ENCODE data around the gene UNC5C. TPM values are rescaled to one million over a fixed set of nuclear protein-coding genes. Genes with fewer than 3 reads are reported as not detected.

UNC5C gene
- polyA plus RNA-seq, 1 donor (not counting 4 experiments of a cell fraction or from before 2014, with no cell fraction given), result not detected

GRCh38 chr4:95476121-95476520, 72.7 kb downstream of the UNC5C start:
- no peak for FAIRE-seq
- H4K20me1 ChIP-seq (ENCODE audit: control insufficient read depth, extremely low read depth, insufficient read depth, low read length), result no peaks in the 10 kb centered on the region
- no peaks in the 10 kb centered on the region for H3K36me3 ChIP-seq (ENCODE audit: control insufficient read depth in 2 of 2, extremely low read depth in 1 of 2, insufficient read depth in 2 of 2, low read length in 2 of 2)

DNA sequence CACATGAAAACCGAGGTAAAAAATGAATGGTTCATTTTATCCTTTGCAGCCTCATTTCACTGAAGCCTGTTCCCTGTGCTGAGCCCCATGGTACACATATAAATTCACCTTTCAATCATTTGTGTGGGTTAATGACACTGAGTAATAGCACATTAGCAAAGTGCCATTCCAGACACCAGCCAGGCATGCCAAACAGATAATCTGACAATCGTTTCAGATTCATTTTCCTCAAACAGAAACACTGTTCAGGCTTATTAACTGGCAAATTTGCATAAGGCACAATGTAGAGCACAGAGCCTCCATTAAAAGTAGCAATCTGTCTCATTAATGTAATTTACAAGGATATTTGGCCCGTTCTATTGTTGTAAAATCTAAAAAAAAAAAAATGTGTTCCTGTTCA, 76.2 kb downstream of the UNC5C start:
- Histone ChIP-seq H3K79me2 (ENCODE audit: control insufficient read depth, insufficient read depth, low read length) (no peaks in the 10 kb centered on the region), H2AFZ (ENCODE audit: control insufficient read depth, low read length) (no peak overlapping the region), H3K27me3 (ENCODE audit: control insufficient read depth, extremely low read depth, insufficient read depth, low read length) (no peaks in the 10 kb centered on the region), H3K9ac (ENCODE audit: control insufficient read depth, extremely low read depth, insufficient read depth, low read length) (no peak overlapping the region), H3K36me3 (ENCODE audit: control insufficient read depth in 2 of 2, extremely low read depth in 1 of 2, insufficient read depth in 2 of 2, low read length in 2 of 2) (no peaks in the 10 kb centered on the region), H4K20me1 (ENCODE audit: control insufficient read depth, extremely low read depth, insufficient read depth, low read length) (no peaks in the 10 kb centered on the region), H3K9me1 (ENCODE audit: control insufficient read depth, extremely low read depth, insufficient read depth, low read length) (no peaks in the 10 kb centered on the region), H3K4me2 (ENCODE audit: control insufficient read depth, extremely low read depth, insufficient read depth, low read depth, low read length) (no peak overlapping the region), H3K9me3 (ENCODE audit: control insufficient read depth, low read depth, low read length) (no peaks in the 10 kb centered on the region), H3K4me3 (ENCODE audit: control insufficient read depth in 2 of 3, extremely low read depth in 1 of 3, insufficient read depth in 2 of 3, low read depth in 1 of 3, low read length in 3 of 3) (no peak overlapping the region), H3K27ac (ENCODE audit: control insufficient read depth, insufficient read depth, low read length) (no peak overlapping the region), H3K4me1 (ENCODE audit: control insufficient read depth, extremely low read depth, insufficient read depth, low read length) (no peaks in the 10 kb centered on the region)
- FAIRE-seq, result no peak
- DNase-seq (ENCODE audit: low read depth, low spot score), result no peak
- dilution Hi-C loops (cut with MboI; ENCODE audit: extremely low pct_ligation_motif_present, low sequenced_read_pairs), result no loop called here
- no peak for TF ChIP-seq EZH2 (IDR thresholded peaks at IDR 0.05; ENCODE audit: low read length)
- TF ChIP-seq CTCF (optimal IDR thresholded peaks at IDR 0.05 in 1 of 3, IDR thresholded peaks at IDR 0.05 in 1 of 3, conservative IDR thresholded peaks at IDR 0.05 in 1 of 3; ENCODE audit: extremely low read depth in 1 of 3, insufficient read depth in 2 of 3, low read length in 3 of 3), result no peak

More at GRCh38 chr4:95476121-95476520, 72.7 kb downstream of the UNC5C start:
- Histone ChIP-seq H3K79me2 (ENCODE audit: control insufficient read depth, insufficient read depth, low read length) (no peaks in the 10 kb centered on the region), H3K9me1 (ENCODE audit: control insufficient read depth, extremely low read depth, insufficient read depth, low read length) (no peaks in the 10 kb centered on the region), H3K4me1 (ENCODE audit: control insufficient read depth, extremely low read depth, insufficient read depth, low read length) (no peaks in the 10 kb centered on the region), H2AFZ (ENCODE audit: control insufficient read depth, low read length) (no peak overlapping the region), H3K4me2 (ENCODE audit: control insufficient read depth, extremely low read depth, insufficient read depth, low read depth, low read length) (no peak overlapping the region), H3K9ac (ENCODE audit: control insufficient read depth, extremely low read depth, insufficient read depth, low read length) (no peak overlapping the region), H3K9me3 (ENCODE audit: control insufficient read depth, low read depth, low read length) (no peaks in the 10 kb centered on the region), H3K4me3 (ENCODE audit: control insufficient read depth in 2 of 3, extremely low read depth in 1 of 3, insufficient read depth in 2 of 3, low read depth in 1 of 3, low read length in 3 of 3) (no peak overlapping the region), H3K27ac (ENCODE audit: control insufficient read depth, insufficient read depth, low read length) (no peak overlapping the region), H3K27me3 (ENCODE audit: control insufficient read depth, extremely low read depth, insufficient read depth, low read length) (no peaks in the 10 kb centered on the region)
- dilution Hi-C loops (cut with MboI; ENCODE audit: extremely low pct_ligation_motif_present, low sequenced_read_pairs), result no loop called here
- TF ChIP-seq CTCF (optimal IDR thresholded peaks at IDR 0.05 in 1 of 3, IDR thresholded peaks at IDR 0.05 in 1 of 3, conservative IDR thresholded peaks at IDR 0.05 in 1 of 3; ENCODE audit: extremely low read depth in 1 of 3, insufficient read depth in 2 of 3, low read length in 3 of 3), result no peak
- no peak for TF ChIP-seq EZH2 (IDR thresholded peaks at IDR 0.05; ENCODE audit: low read length)
- DNase-seq (ENCODE audit: low read depth, low spot score), result no peak

Measured in keratinocyte (primary cell).